Liver (tissue), 9 donors: Measurements from ENCODE around the gene MAP3K9. TPM values are rescaled to one million over a fixed set of nuclear protein-coding genes. Genes with fewer than 3 reads are reported as not detected.
A peak's percentile ranks its signal among the peaks of the same experiment; 100 is the strongest.

Experiments
- DNase-seq: peaks from one replicate; pipeline ENCODE4 v3.0.0-alpha.2; 2017; ENCODE audit warnings: low spot score
- H3K27ac ChIP-seq, 2 donors: one replicate each; pipeline ENCODE4 v1.7.0; 2013; ENCODE audit warnings: inconsistent platforms in 2 of 2, low read length in 2 of 2, control low read depth in 1 of 2, low read depth in 1 of 2, mild to moderate bottlenecking in 1 of 2
- H3K27me3 ChIP-seq, 4 donors: one replicate each; pipeline versions ENCODE4 v1.6.1 to v1.7.0; 2013; ENCODE audit warnings: low read length in 3 of 4, inconsistent platforms in 1 of 4, mild to moderate bottlenecking in 1 of 4, moderate library complexity in 1 of 4; ENCODE audit not compliant: control insufficient read depth in 4 of 4, insufficient read depth in 4 of 4
- H3K36me3 ChIP-seq, 4 donors: one replicate each; pipeline versions ENCODE4 v1.6.1 to v1.7.0; 2013; ENCODE audit warnings: low read length in 3 of 4, mild to moderate bottlenecking in 3 of 4, low read depth in 1 of 4, moderate library complexity in 1 of 4; ENCODE audit not compliant: control insufficient read depth in 4 of 4, insufficient read depth in 3 of 4
- H3K4me1 ChIP-seq, 4 donors: one replicate each; pipeline versions ENCODE4 v1.6.1 to v1.7.0; 2013; ENCODE audit warnings: low read length in 3 of 4, mild to moderate bottlenecking in 3 of 4, moderate library complexity in 1 of 4; ENCODE audit not compliant: control insufficient read depth in 4 of 4, insufficient read depth in 4 of 4
- H3K4me3 ChIP-seq, 3 donors: one replicate each; pipeline versions ENCODE4 v1.6.1 to v1.7.0; 2013; ENCODE audit warnings: low read length in 3 of 3, control low read depth in 1 of 3, low read depth in 1 of 3, mild to moderate bottlenecking in 1 of 3
- H3K9ac ChIP-seq, 2 donors: one replicate each; pipeline ENCODE4 v1.7.0; 2013; ENCODE audit warnings: low read length in 2 of 2, mild to moderate bottlenecking in 2 of 2, moderate library complexity in 2 of 2, control low read depth in 1 of 2, low read depth in 1 of 2
- H3K9me3 ChIP-seq, 4 donors: one replicate each; pipeline versions ENCODE4 v1.6.1 to v1.7.0; 2013; ENCODE audit warnings: low read length in 3 of 4; ENCODE audit not compliant: control insufficient read depth in 4 of 4
- ATF3 ChIP-seq: IDR thresholded peaks from 2 replicates; pipeline ENCODE4 v1.6.1; 2016; ENCODE audit warnings: antibody characterized with exemption
- EGR1 ChIP-seq, 2 donors: IDR thresholded peaks; 2 replicates each; pipeline ENCODE4 v1.6.1; 2016 to 2018; ENCODE audit warnings: antibody characterized with exemption in 2 of 2, low read depth in 2 of 2
- FOXA1 ChIP-seq: IDR thresholded peaks from 2 replicates; pipeline ENCODE4 v1.6.1; 2016; ENCODE audit warnings: antibody characterized with exemption
- GABPA ChIP-seq, 2 donors: IDR thresholded peaks in 1 of 2; conservative IDR thresholded peaks in 1 of 2; 2 replicates each; pipeline ENCODE4 v1.6.1; 2016; ENCODE audit warnings: antibody characterized with exemption in 2 of 2, mild to moderate bottlenecking in 1 of 2, moderate library complexity in 1 of 2
- HNF4A ChIP-seq, 2 donors: conservative IDR thresholded peaks; 2 replicates each; pipeline ENCODE4 v1.6.1; 2016; ENCODE audit warnings: antibody characterized with exemption in 2 of 2, mild to moderate bottlenecking in 2 of 2
- HNF4G ChIP-seq: IDR thresholded peaks from 2 replicates; pipeline ENCODE4 v1.6.1; 2016; ENCODE audit warnings: antibody characterized with exemption
- JUND ChIP-seq, 2 donors: IDR thresholded peaks; 2 replicates each; pipeline ENCODE4 v1.6.1; 2016; ENCODE audit warnings: antibody characterized with exemption in 2 of 2
- MAX ChIP-seq: IDR thresholded peaks from 2 replicates; pipeline ENCODE4 v1.6.1; 2016; ENCODE audit warnings: antibody characterized with exemption
- NR2F2 ChIP-seq: IDR thresholded peaks from 2 replicates; pipeline ENCODE4 v1.6.1; 2016; ENCODE audit warnings: antibody characterized with exemption
- RAD21 ChIP-seq, 2 donors: IDR thresholded peaks; 2 replicates each; pipeline ENCODE4 v1.6.1; 2016; ENCODE audit warnings: antibody characterized with exemption in 2 of 2, mild to moderate bottlenecking in 2 of 2
- REST ChIP-seq: IDR thresholded peaks from 2 replicates; pipeline ENCODE4 v1.6.1; 2016; ENCODE audit warnings: antibody characterized with exemption, mild to moderate bottlenecking
- RXRA ChIP-seq, 2 donors: IDR thresholded peaks; 2 replicates each; pipeline ENCODE4 v1.6.1; 2017 to 2018; ENCODE audit warnings: antibody characterized with exemption in 2 of 2, mild to moderate bottlenecking in 1 of 2
- SP1 ChIP-seq: IDR thresholded peaks from 2 replicates; pipeline ENCODE4 v1.6.1; 2018; ENCODE audit warnings: antibody characterized with exemption, mild to moderate bottlenecking
- YY1 ChIP-seq: IDR thresholded peaks from 2 replicates; pipeline ENCODE4 v1.6.1; 2016; ENCODE audit warnings: antibody characterized with exemption, mild to moderate bottlenecking
- ZBTB33 ChIP-seq: IDR thresholded peaks from 2 replicates; pipeline ENCODE4 v1.6.1; 2016; ENCODE audit warnings: antibody characterized with exemption
- WGBS: extraction: QIAGEN DNeasy Blood & Tissue Kit; methylation state at CpG from one replicate; pipeline ENCODE4 v1.1.7; 2013; 5-methylcytosine and 5-hydroxymethylcytosine counted together
- polyA plus RNA-seq, 2 donors: library from polyadenylated mRNA; stranded (reverse) in 1 of 2; unstranded in 1 of 2; fragments of 200-250 nt in 1 of 2; fragments of >200 nt in 1 of 2; fragmentation: Nextera tagmentation in 1 of 2; extraction: Ambion mirVana in 1 of 2; gene quantifications; one replicate each; pipeline versions ENCODE4 v1.2.1 to v1.2.3, GENCODE V29; 2013 to 2015
- total RNA-seq, 2 donors: library from RNA; depleted of rRNA; stranded (reverse); fragments of >200 nt; gene quantifications; one replicate each; pipeline ENCODE4 v1.2.3, GENCODE V29; 2014
- donor health status: healthy.
- donor health status: healthy.
- donor health status: healthy.
- donor health status: healthy.
- donor health status: healthy.

The MAP3K9 gene
- total and polyA plus RNA-seq, 4 donors, result 0.65 to 5.2 (median 0.80) TPM

GRCh38 chr14:70741482-70741881, 67.8 kb downstream of the MAP3K9 start:
- Histone ChIP-seq H3K9me3 (no peaks in the 10 kb centered on the region), H3K27ac (no peak overlapping the region), H3K36me3 (peaks cover 0 to 16% (median 9%) of the 10 kb centered on the region in 4 donors), H3K4me1 (no peaks in the 10 kb centered on the region), H3K9ac (no peak overlapping the region), H3K27me3 (no peaks in the 10 kb centered on the region), H3K4me3 (no peak overlapping the region)
- no peak for DNase-seq
- TF ChIP-seq REST (no peak), HNF4G (no peak), FOXA1 (no peak), JUND (IDR thresholded peaks at IDR 0.05) (no peak), RAD21 (IDR thresholded peaks at IDR 0.05) (no peak), RXRA (IDR thresholded peaks at IDR 0.05) (no peak), ZBTB33 (no peak), HNF4A (conservative IDR thresholded peaks at IDR 0.05) (no peak), NR2F2 (no peak), ATF3 (no peak)
- 86% methylated on average over 6 of the region's 6 CpGs for WGBS

GRCh38 chr14:70735043-70735442, 74.3 kb downstream of the MAP3K9 start:
- Histone ChIP-seq H3K9me3 (no peaks in the 10 kb centered on the region), H3K4me1 (peaks cover 0 to 6% (median 2%) of the 10 kb centered on the region in 4 donors), H3K9ac (no peak overlapping the region), H3K27me3 (no peaks in the 10 kb centered on the region), H3K36me3 (peaks cover 0 to 11% (median 6%) of the 10 kb centered on the region in 4 donors), H3K27ac (no peak overlapping the region), H3K4me3 (no peak overlapping the region)
- no peak for TF ChIP-seq SP1
- no peak for TF ChIP-seq RXRA (IDR thresholded peaks at IDR 0.05)
- no peak for TF ChIP-seq FOXA1
- DNase-seq, result no peak
- 76% methylated on average over 4 of the region's 4 CpGs for WGBS

- no peak for DNase-seq
- WGBS, result 47% methylated on average over 7 of the region's 7 CpGs
- Histone ChIP-seq H3K9me3 (no peaks in the 10 kb centered on the region), H3K4me1 (peaks cover 0 to 6% (median 2%) of the 10 kb centered on the region in 4 donors), H3K36me3 (peaks cover 0 to 1% (median 0%) of the 10 kb centered on the region in 4 donors), H3K4me3 (no peak overlapping the region), H3K9ac (no peak overlapping the region), H3K27ac (peak overlapping the region; percentile 75 to 80), H3K27me3 (no peaks in the 10 kb centered on the region)
- TF ChIP-seq GABPA (IDR thresholded peaks at IDR 0.05 in 1 of 2, conservative IDR thresholded peaks at IDR 0.05 in 1 of 2), result peak in 1 of 2 donors; percentile 38
- peak; percentile 72 to 82 for TF ChIP-seq JUND (IDR thresholded peaks at IDR 0.05)
- peak; percentile 66 for TF ChIP-seq YY1
- peak; percentile 76 for TF ChIP-seq HNF4G
- TF ChIP-seq FOXA1, result peak; percentile 39
- TF ChIP-seq EGR1 (IDR thresholded peaks at IDR 0.05; ENCODE audit: low read depth in 2 of 2), result no peak
- TF ChIP-seq MAX, result peak; percentile 67
- no peak for TF ChIP-seq ATF3
- peak; percentile 81 for TF ChIP-seq NR2F2
- peak; percentile 86 to 90 for TF ChIP-seq RXRA (IDR thresholded peaks at IDR 0.05)
- TF ChIP-seq ZBTB33, result peak; percentile 77
- peak; percentile 41 to 64 for TF ChIP-seq RAD21 (IDR thresholded peaks at IDR 0.05)
- TF ChIP-seq SP1, result peak; percentile 89
These were observed 77.7 kb downstream of the MAP3K9 start for GRCh38 chr14:70731447-70732239.
